ENCODE measurements around the gene MBTPS1. TPM values are rescaled to one million over a fixed set of nuclear protein-coding genes. Genes with fewer than 3 reads are reported as not detected.

MBTPS1 gene
- total and polyA plus RNA-seq, 2 experiments from 2014 or later = 18.1 to 49.3 TPM

DNA sequence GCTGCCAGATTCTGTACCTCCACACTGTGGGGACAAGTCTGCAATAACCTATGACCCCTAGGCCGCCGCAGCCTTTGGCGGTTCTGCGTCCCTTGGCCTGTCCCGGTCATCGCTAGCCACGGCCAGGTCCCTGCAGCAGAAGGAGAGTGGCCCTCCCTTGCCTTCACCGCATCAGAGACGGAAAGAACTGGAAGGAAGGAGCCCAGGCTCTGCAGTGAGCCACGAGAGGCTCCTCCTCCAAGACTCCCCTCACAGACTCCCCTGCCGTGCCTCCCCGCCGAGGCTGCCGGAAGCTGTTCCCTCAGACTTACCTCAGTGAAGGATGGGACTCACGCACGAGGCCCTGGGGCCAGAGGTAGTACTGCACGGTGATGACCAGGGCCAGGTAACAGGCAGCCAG, 85.2 kb downstream of the MBTPS1 start:
- DNase-seq (ENCODE audit: low spot score) = no peak
- Mint-ChIP-seq H3K4me3 (no peak overlapping the region), H3K9me3 (peaks cover 2% of the 10 kb centered on the region; the same call in 2 of the 3 replicates), H3K27me3 (ENCODE audit: insufficient read depth, low read depth, poor library complexity) (peaks cover 10% of the 10 kb centered on the region), H3K36me3 (ENCODE audit: low read depth) (no peaks in the 10 kb centered on the region), H3K4me1 (peaks cover 8% of the 10 kb centered on the region), H3K27ac (no peak overlapping the region)
- Histone ChIP-seq H3F3A (replicated peaks; ENCODE audit: low read depth) (no peaks in the 10 kb centered on the region), H3K4me3 (no peak overlapping the region), H3K36me3 (ENCODE audit: insufficient read depth) (no peaks in the 10 kb centered on the region), H3K4me1 (ENCODE audit: insufficient read depth) (no peaks in the 10 kb centered on the region), H2AFZ (no peak overlapping the region), H3K27ac (ENCODE audit: low read depth) (no peak overlapping the region), H3K27me3 (ENCODE audit: insufficient read depth) (no peaks in the 10 kb centered on the region), H3K4me2 (no peak overlapping the region), H3K79me2 (replicated peaks; ENCODE audit: insufficient read depth) (no peaks in the 10 kb centered on the region), H3K9me2 (ENCODE audit: insufficient read depth) (no peaks in the 10 kb centered on the region), H4K20me1 (replicated peaks; ENCODE audit: insufficient read depth) (no peaks in the 10 kb centered on the region)
- no peak for TF ChIP-seq EZH2phosphoT487 (IDR thresholded peaks at IDR 0.05; ENCODE audit: unreplicated experiment)
- ATAC-seq = peak; percentile 28

DNA sequence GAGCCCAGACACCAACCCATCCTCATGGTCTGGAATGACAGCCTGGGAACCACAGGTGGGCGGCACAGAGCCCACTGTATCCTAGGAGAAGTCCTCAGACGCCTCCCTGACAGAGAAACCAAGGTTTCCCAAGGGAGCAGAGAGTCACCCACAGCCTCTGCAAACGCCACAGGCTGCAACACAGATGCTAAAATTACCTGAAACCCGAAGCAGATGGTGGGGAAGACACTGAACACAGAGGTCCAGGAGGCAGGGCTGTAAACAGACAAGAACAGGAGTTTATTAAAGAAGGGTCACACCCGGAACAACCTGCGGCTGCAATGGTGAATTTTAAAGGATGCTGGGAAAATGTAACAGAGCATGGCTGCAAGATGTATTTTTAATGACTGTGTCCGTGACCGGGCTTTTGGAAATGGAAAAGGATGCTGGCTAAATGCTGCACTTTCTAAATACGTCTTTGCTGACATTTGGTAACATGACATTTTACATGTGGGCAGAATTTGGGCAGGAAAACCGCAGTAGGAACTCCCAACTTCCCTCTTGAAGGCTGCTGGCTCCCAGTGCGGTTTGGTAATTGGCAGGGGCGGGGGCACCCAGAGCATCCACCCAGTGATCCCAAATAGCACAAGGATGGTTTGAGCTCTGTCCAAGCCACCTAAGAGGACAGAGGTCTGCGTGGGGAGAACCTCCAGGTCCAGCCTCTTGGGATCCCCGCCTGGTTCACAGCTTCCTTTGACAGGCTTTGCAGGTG, 87.3 kb downstream of the MBTPS1 start:
- DNase-seq (ENCODE audit: low spot score) (no peak), ATAC-seq (no peak)
- H3K27ac ChIP-seq (ENCODE audit: low read depth) = no peak overlapping the region
- no peaks in the 10 kb centered on the region for H3K4me1 ChIP-seq (ENCODE audit: insufficient read depth)
- no peaks in the 10 kb centered on the region for H3K79me2 ChIP-seq (replicated peaks; ENCODE audit: insufficient read depth)
- no peaks in the 10 kb centered on the region for H3F3A ChIP-seq (replicated peaks; ENCODE audit: low read depth)
- Mint-ChIP-seq H3K27ac (no peak overlapping the region), H3K36me3 (ENCODE audit: low read depth) (no peaks in the 10 kb centered on the region), H3K4me3 (no peak overlapping the region), H3K4me1 (peaks cover 11% of the 10 kb centered on the region), H3K27me3 (ENCODE audit: insufficient read depth, low read depth, poor library complexity) (peaks cover 13% of the 10 kb centered on the region), H3K9me3 (no peaks in the 10 kb centered on the region; the same call in 2 of the 3 replicates)
- H3K9me2 ChIP-seq (ENCODE audit: insufficient read depth) = no peaks in the 10 kb centered on the region
- H3K36me3 ChIP-seq (ENCODE audit: insufficient read depth) = no peaks in the 10 kb centered on the region
- no peaks in the 10 kb centered on the region for H3K27me3 ChIP-seq (ENCODE audit: insufficient read depth)
- no peaks in the 10 kb centered on the region for H4K20me1 ChIP-seq (replicated peaks; ENCODE audit: insufficient read depth)
- no peak overlapping the region for H2AFZ ChIP-seq
- no peak overlapping the region for H3K4me3 ChIP-seq
- H3K4me2 ChIP-seq = no peak overlapping the region
- TF ChIP-seq JUNB (IDR thresholded peaks at IDR 0.05; ENCODE audit: unreplicated experiment) (no peak), POLR2AphosphoS5 (IDR thresholded peaks at IDR 0.05; ENCODE audit: low read depth) (no peak), NANOG (IDR thresholded peaks at IDR 0.05; ENCODE audit: borderline replicate concordance) (no peak), ZNF331 (CRISPR knock-in tag; IDR thresholded peaks at IDR 0.05; ENCODE audit: low read depth) (no peak), STAT1 (IDR thresholded peaks at IDR 0.05; ENCODE audit: unreplicated experiment) (no peak), ZNF114 (CRISPR knock-in tag; IDR thresholded peaks at IDR 0.05) (no peak), CREB1 (CRISPR knock-in tag; IDR thresholded peaks at IDR 0.05; ENCODE audit: low read depth) (no peak), EZH2phosphoT487 (IDR thresholded peaks at IDR 0.05; ENCODE audit: unreplicated experiment) (no peak), EZH2 (IDR thresholded peaks at IDR 0.05; ENCODE audit: low read depth, unreplicated experiment) (no peak)
- TF ChIP-seq, protein P1, sequence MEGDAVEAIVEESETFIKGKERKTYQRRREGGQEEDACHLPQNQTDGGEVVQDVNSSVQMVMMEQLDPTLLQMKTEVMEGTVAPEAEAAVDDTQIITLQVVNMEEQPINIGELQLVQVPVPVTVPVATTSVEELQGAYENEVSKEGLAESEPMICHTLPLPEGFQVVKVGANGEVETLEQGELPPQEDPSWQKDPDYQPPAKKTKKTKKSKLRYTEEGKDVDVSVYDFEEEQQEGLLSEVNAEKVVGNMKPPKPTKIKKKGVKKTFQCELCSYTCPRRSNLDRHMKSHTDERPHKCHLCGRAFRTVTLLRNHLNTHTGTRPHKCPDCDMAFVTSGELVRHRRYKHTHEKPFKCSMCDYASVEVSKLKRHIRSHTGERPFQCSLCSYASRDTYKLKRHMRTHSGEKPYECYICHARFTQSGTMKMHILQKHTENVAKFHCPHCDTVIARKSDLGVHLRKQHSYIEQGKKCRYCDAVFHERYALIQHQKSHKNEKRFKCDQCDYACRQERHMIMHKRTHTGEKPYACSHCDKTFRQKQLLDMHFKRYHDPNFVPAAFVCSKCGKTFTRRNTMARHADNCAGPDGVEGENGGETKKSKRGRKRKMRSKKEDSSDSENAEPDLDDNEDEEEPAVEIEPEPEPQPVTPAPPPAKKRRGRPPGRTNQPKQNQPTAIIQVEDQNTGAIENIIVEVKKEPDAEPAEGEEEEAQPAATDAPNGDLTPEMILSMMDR (conservative IDR thresholded peaks at IDR 0.05; ENCODE audit: low read depth in 2 of 2) = no peak
- TF ChIP-seq, protein P2, sequence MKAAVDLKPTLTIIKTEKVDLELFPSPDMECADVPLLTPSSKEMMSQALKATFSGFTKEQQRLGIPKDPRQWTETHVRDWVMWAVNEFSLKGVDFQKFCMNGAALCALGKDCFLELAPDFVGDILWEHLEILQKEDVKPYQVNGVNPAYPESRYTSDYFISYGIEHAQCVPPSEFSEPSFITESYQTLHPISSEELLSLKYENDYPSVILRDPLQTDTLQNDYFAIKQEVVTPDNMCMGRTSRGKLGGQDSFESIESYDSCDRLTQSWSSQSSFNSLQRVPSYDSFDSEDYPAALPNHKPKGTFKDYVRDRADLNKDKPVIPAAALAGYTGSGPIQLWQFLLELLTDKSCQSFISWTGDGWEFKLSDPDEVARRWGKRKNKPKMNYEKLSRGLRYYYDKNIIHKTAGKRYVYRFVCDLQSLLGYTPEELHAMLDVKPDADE (IDR thresholded peaks at IDR 0.05) = no peak
- TF ChIP-seq, protein P3, sequence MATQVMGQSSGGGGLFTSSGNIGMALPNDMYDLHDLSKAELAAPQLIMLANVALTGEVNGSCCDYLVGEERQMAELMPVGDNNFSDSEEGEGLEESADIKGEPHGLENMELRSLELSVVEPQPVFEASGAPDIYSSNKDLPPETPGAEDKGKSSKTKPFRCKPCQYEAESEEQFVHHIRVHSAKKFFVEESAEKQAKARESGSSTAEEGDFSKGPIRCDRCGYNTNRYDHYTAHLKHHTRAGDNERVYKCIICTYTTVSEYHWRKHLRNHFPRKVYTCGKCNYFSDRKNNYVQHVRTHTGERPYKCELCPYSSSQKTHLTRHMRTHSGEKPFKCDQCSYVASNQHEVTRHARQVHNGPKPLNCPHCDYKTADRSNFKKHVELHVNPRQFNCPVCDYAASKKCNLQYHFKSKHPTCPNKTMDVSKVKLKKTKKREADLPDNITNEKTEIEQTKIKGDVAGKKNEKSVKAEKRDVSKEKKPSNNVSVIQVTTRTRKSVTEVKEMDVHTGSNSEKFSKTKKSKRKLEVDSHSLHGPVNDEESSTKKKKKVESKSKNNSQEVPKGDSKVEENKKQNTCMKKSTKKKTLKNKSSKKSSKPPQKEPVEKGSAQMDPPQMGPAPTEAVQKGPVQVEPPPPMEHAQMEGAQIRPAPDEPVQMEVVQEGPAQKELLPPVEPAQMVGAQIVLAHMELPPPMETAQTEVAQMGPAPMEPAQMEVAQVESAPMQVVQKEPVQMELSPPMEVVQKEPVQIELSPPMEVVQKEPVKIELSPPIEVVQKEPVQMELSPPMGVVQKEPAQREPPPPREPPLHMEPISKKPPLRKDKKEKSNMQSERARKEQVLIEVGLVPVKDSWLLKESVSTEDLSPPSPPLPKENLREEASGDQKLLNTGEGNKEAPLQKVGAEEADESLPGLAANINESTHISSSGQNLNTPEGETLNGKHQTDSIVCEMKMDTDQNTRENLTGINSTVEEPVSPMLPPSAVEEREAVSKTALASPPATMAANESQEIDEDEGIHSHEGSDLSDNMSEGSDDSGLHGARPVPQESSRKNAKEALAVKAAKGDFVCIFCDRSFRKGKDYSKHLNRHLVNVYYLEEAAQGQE (IDR thresholded peaks at IDR 0.05; ENCODE audit: unreplicated experiment) = no peak

Data from GM23338 (cell line).